OCI-LY7 (cell line): ENCODE measurements around the gene DDX10.

Experiments used
- EZH2phosphoT487 ChIP-seq: fragments of 200-600 bp; sonication (generic); IDR thresholded peaks from 2 replicates; pipeline ENCODE4 v1.6.1; 2018; ENCODE audit warnings: low read depth, borderline replicate concordance, mild to moderate bottlenecking, mixed run types, antibody characterized with exemption, low read length, moderate library complexity, mixed read lengths
- TF ChIP-seq, protein P1 (sequence below): fragments of 200-600 bp; sonication (generic); conservative IDR thresholded peaks from 2 replicates; pipeline ENCODE4 v1.5.1; 2014; ENCODE audit warnings: mild to moderate bottlenecking, antibody characterized with exemption, low read length, moderate library complexity, mixed read lengths

DNA sequence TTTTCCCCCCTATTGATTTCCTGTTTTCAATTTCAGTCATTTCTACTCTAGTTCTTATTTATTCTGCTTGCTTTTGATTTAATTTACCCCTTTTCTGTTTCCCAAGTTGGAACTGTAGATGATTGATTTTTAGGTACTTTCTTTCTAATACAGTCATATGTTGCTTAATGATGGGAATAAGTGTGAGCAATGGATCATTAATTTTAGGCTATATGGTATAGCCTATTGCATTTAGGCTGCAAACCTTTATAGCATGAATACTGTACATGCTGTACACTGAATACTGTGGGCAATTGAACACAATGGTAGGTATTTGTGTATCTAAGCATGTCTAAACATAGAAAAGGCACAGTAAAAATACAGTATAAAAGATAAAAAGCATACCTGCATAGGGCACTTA, 44.9 kb downstream of the DDX10 start:
- TF ChIP-seq, protein P1, sequence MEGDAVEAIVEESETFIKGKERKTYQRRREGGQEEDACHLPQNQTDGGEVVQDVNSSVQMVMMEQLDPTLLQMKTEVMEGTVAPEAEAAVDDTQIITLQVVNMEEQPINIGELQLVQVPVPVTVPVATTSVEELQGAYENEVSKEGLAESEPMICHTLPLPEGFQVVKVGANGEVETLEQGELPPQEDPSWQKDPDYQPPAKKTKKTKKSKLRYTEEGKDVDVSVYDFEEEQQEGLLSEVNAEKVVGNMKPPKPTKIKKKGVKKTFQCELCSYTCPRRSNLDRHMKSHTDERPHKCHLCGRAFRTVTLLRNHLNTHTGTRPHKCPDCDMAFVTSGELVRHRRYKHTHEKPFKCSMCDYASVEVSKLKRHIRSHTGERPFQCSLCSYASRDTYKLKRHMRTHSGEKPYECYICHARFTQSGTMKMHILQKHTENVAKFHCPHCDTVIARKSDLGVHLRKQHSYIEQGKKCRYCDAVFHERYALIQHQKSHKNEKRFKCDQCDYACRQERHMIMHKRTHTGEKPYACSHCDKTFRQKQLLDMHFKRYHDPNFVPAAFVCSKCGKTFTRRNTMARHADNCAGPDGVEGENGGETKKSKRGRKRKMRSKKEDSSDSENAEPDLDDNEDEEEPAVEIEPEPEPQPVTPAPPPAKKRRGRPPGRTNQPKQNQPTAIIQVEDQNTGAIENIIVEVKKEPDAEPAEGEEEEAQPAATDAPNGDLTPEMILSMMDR: no peak
- no peak for TF ChIP-seq EZH2phosphoT487
